Medulla oblongata (tissue), 1 donor: ENCODE data around the gene REEP5.

Source experiments
- DNase-seq: peaks from one replicate; pipeline ENCODE4 v3.0.0-alpha.2; 2015; ENCODE audit errors: extremely low spot score

REEP5 gene

GRCh38 chr5:112844489-112844888 lies 77.5 kb downstream of the REEP5 start:
- DNase-seq, result no peak

GRCh38 chr5:112833971-112834370 lies 88.1 kb downstream of the REEP5 start:
- DNase-seq, result no peak

- DNase-seq, result no peak
Observed at GRCh38 chr5:112830378-112830777, 91.6 kb downstream of the REEP5 start.
